HG03575 (cell line): Measurements from ENCODE around the gene FAM118A.
"Not testable (repeated sequence)": the region's sequence is repeated elsewhere in the genome, so short reads cannot be mapped to it uniquely, and the experiment has no call there.

ENCODE experiments used
- ATAC-seq: cut with Tn5 transposase; IDR thresholded peaks from one replicate; pipeline ENCODE4 v1.9.1; 2021; ENCODE audit not compliant: unreplicated experiment, insufficient number of reproducible peaks, low FRiP score; ENCODE audit errors: extremely low read depth

Gene FAM118A

DNA sequence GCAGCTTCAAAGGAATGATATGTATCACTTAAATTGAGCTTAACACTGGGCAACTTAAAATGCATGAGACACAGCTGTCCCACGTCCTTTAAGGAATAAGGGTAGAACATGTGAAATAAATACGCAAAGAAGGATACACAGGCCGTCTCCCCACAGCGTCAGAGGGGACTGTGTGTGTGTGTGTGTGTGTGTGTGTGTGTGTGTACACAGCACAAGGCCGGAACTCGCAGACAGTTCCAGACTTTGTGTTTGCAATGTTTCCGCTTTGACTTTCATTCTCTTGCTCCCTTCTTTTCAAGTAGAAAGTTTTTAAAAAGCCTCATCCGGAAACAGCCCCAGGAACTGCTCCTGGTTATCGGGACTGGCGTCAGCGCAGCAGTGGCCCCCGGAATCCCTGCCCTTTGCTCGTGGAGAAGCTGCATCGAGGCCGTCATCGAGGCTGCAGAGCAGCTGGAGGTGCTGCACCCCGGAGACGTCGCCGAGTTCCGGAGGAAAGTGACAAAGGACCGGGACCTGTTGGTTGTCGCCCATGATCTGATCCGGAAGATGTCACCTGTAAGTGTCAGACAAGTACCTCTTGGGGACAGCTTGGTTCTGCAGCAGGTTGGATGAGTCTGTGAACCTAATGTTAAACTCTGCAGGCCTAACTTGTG, 13.3 kb downstream of the FAM118A start:
- ATAC-seq: no peak

DNA sequence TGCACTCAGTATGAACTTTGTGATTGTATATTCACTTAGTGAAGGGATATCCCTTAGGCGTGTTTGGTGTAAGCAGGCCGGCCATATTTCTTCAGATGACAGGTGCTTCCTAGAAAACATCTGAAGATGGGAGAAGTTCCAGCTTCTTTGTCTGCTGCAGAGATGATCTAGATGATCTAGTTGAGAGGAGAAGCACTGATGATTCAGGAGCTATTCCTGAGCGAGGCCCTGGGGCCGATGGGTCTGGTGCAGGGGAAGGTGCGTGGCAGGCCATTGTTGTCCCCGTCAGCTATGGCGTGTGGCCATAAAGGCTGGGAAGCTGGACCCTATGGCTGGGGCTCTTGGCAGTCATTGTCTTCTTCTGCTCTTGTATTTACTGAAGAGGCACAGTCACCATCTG, 14.0 kb downstream of the FAM118A start:
- ATAC-seq: no peak

DNA sequence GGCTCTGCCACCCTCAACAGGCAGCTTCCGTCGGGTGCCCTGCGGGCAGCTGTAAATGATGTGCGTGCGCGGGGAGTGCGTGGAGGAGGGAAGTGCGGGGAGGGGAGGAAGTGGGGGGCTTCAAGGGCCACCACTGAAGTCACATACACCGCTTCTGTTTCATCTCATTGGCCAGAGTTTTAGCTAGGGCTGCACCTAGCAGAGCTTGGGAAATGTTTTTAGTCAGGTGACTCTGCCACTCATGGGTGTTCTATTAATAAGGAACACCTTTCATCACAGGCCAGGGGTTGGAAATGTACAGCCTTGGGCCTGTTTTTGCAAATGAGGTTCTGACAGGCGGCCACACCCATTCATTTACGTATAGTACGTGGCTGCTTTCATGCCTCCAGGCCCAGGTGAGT, 14.6 kb downstream of the FAM118A start:
- no peak for ATAC-seq

DNA sequence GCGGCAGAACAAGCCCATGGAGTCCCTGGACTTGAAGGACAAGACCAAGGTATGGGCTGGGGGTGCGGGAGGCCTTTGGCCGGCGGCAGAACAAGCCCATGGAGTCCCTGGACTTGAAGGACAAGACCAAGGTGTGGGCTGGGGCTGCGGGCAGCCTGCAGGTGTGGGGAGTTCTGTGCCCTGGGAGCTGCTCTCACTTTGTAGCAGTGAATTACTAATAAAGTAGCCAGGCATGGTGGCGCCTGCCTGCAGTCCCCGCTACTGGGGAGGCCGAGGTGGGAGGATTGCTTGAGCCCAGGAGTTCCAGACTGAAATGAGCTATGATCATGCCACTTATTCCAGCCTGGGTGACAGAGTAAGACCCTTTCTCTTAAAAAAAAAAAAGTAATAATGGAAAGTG, 18.5 kb downstream of the FAM118A start:
- ATAC-seq: not testable (repeated sequence)

DNA sequence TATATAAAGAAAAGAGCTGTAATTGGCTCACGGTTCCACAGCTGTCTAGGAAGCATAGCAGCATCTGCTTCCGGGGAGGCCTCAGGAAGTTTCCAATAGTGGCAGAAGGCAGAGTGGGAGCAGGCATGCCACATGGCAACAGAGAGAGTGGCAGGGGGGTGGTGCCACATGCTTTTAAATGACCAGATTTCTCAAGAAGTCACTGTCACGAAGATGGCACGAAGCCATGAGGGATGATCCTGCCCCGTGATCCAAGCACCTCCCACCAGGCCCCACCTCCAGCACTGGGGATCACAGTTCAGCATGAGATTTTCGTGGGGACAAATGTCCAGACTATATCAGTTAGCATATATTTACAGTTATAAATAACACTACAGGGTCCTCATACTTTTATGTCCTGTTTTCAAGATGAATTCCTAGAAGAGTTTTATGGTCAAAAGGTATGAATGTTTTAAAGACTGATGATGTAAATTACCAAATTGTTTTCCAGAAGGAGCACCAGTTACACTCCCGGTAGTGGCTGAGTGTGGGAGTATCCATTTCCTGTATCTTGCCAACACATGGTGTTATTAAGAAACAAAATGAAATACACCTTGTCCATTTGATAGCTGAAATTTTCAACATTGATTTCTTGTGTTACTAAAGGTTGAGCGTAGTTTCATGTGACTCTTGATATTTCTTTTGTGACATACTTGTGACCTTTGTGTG, 19.2 kb downstream of the FAM118A start:
- ATAC-seq: no peak

DNA sequence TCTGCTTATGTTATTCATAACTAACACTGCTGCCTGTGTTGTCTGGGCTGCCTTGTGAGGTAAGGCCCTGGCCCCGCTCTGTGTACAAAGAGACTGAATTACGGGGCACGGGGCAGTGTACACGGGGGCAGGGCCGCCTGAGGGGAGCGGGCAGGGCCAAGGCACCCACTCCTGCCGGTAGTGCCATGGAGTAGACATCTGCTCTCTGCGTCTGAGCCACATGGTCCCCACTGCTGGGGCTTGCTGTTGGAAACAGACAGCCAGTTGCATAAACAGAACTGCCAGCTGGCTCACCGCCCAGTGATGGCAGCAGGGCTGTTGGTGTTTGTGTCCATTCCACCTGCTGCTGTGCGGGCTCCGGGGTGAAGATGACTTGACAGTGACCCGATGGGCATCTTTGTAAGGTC, 19.8 kb downstream of the FAM118A start:
- no peak for ATAC-seq

DNA sequence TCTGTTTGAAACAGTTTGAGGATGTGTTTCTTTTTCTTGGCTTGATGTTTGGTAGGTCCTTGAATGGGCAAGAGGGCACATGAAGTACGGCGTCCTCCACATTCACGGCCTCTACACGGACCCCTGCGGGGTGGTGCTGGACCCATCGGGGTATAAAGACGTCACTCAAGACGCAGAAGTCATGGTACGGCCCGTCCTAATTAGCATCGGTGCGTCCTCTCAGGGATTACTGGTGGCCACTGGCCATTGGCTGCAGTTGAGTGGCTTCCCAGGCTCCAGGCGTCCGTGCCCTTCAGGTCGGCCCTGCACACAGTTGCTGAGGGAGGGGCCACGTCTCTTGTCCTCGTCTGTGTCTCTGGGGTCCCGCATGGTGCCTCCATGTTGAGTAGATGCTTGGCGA, 20.8 kb downstream of the FAM118A start:
- no peak for ATAC-seq

DNA sequence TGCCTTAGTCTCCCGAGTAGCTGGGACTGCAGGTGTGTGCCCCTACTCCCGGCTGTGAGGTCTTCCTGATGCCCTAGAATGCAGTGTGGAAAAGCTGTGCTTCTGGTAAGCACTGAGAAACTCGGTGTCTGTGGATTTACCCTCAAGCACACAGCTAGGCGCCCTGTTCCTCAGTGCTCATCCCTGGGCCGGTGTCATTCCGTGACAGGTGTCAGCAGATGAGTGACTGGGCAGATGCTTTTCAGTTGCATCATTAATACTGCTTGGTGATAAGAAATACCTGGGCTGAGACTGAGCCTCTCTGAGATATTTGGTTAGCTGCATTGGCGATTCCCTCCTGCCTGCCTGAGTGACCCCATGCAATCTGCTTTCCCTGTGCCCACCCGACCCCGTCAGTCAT, 21.8 kb downstream of the FAM118A start:
- no peak for ATAC-seq

DNA sequence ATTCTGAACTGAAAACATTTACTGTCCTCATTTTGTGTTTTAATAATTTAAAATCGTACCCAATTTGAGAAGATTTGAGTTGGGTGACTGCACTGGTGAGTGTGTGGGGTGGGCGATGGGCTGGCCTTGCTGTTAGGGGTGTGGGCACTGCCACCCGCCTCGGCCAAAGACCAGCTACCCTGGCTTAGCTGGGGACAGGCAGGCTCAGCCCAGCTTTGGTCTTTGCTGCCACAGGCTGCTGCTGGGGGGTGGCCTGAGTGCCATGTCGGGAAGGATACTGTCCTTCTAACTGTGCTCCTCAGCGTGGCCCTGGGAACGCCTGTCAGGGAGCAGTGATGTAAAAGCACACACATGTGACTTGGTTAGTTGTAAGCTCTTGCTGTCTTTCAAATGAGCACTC, 22.3 kb downstream of the FAM118A start:
- no peak for ATAC-seq

DNA sequence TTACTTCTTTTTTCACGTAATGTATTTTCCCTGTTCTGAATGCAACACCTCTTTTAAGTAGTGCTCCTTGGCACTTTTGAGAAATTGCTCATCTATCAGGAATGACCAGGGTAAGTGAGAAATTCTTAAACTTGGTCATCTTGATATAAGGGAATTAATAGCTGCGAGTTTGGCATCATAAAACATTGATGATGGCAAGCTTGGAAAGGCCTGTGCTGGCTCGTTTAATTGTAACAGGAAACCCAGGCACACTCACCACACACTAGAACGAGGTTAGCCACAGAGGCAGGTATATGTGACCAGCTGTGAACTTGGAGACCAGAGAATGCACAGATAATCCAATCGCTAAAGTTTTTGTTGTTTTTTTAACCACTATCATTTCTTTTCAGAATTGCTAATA, 24.3 kb downstream of the FAM118A start:
- ATAC-seq: no peak

DNA sequence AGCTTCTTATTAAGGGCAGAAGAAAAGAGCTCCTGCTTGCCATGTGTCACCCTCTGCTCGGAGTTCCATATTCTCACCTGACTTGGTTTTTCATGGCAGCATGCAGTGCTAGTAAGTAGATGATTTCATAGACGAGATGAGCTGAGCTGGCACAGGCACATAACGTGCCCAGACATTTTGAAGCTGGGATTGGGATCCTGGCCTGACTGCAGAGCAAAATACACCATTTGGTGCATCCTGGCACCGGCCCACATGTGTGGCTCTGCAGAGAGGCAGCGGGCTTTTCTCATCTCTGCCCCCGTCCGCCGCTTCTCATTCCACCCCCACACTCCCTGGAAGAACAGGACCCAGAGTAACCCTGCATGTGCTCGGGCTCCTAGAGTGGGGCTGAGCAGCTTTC, 24.8 kb downstream of the FAM118A start:
- no peak for ATAC-seq

DNA sequence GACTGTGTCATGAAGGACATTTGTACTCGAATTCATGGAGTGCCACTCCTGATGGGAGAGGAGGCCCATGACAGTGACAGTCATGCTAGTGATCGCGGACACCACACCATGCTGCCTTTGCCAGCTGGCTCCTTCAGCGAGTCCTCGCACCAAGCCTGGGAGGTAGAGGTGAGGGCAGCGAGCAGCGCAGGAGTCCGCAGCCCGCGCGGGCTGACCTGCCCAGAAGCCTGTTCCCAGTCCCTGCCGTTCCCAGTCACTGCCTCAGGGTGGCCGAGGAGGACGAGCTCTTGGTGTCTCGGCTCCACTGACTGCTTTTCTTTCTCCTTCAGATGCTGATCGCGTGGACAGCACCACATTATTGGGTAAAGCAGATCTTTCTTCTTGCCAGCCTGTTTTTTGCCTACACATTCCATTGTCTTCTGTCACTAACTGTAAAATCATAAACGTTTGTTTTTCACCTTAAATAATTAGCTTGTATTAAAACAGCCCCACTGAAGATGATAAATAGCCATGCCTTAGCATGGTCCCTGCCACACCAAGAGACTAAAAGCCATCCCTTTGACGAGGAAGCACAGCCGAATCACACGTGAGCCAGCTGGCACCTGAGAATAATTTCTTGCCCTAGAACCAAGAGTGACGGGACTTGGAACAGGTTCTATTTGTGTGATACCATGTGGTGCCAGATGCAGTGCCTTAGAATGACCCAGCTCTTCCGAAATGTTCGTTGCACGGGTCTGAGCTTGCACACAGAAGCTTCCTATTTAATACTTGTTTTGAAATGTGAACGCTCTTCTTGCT, 25.5 kb downstream of the FAM118A start:
- no peak for ATAC-seq

DNA sequence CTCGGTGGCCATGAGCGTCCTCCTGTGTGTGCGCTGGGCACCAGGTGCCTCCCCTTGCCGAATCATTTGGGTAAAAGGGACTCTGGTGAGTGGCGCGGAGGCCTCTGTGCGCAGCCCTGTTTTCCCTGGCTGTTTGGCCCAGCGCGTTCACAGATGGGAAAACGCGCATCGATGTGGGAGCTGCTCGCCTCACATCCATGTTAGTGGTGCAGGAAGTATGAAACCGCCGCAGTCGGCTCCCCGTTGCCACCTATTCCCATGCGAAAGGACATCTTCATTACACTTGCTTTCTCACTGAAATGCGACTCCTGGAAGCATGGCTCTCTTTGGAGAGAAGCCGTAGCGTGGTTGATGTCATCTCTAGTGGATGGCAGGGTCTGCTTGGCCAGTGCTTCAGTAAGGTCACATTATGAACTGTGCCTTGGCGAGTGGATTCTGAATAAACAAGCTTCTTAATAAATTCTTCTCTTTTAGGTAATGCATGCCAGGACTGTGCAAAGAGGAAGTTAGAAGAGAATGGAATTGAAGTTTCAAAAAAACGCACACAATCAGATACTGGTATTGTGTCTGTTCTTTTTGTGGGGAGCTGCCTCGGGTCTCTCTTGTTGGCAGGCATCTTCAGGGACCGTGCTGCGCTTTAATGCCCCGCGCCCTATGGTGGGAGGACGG, 26.3 kb downstream of the FAM118A start:
- ATAC-seq: no peak

DNA sequence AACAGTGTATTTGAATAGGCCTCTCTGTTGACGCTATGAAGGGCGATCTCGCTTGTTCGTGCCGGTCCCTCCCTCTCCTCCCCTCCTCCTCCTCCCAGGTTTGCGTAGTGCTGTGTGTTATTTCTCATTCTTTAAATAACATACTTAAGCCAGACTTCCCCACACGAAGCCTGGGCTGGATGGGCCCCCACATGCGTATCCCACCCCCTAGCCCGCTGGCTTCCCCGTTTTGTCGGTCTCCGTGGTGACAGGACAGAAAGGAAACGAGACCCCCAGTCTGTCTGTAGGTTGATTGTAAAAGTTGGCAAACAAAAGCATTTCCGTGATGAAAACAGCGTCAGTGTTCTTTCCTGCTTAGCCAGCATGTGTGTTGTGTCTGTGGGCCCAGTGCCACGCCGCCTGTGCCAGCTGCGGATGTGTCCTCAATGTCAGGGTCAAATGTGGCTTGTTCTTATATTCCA, 27.3 kb downstream of the FAM118A start:
- no peak for ATAC-seq

DNA sequence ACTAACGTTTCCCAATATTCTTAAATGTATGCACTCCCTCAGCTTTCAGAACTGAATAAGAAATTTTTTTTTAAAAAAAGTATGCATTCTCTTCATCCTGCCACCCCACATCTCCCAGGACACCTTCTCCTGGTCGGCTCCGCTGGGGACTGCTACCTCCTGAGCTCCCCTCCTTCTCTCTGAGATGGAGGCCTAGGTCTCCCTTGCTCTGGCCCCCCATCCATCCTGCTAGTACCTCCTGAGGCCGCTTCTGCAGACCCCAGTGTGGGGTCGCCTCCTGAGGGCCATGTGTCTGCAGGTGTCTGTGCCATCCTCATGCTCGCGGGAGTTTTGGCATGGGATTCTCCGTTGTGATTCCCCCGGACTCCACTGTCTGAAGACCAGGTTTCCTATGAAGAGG, 27.8 kb downstream of the FAM118A start:
- ATAC-seq: no peak

DNA sequence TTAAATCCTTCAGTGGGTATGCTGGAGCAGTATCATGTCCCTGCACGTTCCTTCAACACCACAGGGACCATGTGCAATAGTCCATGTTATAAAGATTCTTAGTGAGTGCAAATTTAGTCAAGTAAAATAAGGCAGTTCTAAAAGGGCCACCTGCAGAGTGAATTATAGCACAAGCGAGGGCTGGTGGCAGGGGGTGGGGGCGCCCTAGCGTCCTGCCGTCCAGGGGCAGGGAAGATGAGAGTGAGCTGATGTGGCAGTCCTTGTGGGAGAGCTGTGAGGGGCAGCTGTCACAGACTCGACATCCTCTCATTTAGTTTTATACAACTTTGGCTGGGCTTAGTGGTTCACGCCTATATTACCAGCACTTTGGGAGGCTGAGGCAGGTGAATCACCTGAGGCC, 29.1 kb downstream of the FAM118A start:
- ATAC-seq: no peak

DNA sequence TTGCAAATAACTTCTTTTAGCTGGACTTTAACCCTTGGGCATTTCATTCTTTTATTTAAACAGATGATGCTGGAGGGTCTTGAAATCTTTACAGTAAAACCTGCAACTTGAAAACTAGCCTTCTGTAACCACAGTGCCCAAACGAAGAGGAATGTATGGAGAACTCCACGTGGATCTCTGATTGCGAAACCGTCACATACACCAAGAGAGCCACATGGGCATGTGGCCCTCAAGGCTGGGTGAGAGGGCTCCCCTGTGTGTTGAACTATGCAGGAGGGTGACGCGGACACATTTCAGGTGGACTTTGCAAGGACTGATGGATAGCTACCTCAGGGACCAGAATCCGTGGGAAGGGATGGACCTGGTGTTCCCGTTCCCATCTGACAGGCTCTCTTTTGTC, 30.6 kb downstream of the FAM118A start:
- no peak for ATAC-seq

DNA sequence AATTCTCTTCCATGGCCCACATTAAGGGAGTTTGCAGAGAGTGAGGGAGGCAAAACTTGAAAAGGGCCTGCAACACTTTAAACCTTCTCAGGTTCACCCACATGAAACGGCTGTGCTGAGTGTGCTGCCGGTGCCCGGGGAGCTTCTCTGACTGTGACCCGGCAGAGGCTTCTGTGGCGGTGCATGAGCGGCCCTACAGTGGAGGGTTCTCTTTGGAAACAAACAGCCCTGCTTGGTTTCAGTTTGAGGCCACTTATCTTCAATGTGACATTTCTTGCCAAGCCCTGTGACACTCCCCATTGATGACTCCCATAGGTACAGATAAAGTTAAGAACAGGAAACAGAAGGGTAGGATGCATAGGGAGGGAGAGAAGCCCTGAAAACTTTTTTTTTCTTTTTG, 31.8 kb downstream of the FAM118A start:
- ATAC-seq: no peak

DNA sequence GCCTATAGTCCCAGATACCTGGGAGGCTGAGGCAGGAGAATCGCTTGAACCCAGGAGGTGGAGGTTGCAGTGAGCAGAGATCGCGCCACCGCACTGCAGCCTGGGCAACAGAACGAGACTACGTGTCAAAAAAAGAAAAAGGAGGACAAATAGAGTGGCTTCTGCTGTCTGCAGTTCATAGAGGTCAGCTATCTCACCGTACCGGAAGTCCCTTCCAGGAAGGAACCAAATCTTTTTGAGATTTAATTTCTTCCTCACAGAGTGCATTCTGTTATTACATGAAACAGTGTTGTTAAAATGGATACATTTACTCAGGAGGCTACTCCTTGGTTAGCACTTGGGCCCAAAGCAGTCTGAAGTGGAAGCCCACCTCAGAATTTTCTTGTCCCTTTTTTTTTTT, 33.4 kb downstream of the FAM118A start:
- no peak for ATAC-seq

DNA sequence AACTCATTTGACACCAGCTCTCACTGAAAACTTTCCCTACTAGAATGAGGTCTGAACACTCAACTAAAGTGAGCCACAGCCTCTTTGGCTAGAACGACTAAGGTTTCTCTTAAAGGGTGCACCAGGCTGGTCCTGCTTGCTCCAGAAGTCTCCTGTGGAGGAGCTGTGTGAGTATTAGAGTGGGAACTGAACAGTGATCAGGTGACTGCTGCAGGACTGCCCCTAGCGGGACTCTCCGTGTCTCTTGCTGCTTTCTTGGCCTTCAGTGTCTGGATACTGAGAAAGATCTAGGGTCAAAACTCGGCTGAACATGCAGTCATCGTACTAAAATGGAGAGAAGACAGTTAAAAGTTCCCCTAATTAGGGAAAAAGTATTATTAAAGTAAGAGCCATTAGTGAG, 34.6 kb downstream of the FAM118A start:
- no peak for ATAC-seq
